ENCODE measurements around the gene CD2BP2.
"Not testable (repeated sequence)": the region's sequence is repeated elsewhere in the genome, so short reads cannot be mapped to it uniquely, and the experiment has no call there.

Gene CD2BP2

GRCh38 chr16:30342751-30343490 lies 12.2 kb downstream of the CD2BP2 start:
- DNase-seq (ENCODE audit: low read depth in 2 of 2) = no peak

GRCh38 chr16:30341971-30342370 lies 13.1 kb downstream of the CD2BP2 start:
- not testable (repeated sequence) for DNase-seq (ENCODE audit: low read depth in 2 of 2)

- no peak for DNase-seq (ENCODE audit: low read depth in 2 of 2)
Observed at GRCh38 chr16:30340621-30341020, 14.5 kb downstream of the CD2BP2 start.

DNA sequence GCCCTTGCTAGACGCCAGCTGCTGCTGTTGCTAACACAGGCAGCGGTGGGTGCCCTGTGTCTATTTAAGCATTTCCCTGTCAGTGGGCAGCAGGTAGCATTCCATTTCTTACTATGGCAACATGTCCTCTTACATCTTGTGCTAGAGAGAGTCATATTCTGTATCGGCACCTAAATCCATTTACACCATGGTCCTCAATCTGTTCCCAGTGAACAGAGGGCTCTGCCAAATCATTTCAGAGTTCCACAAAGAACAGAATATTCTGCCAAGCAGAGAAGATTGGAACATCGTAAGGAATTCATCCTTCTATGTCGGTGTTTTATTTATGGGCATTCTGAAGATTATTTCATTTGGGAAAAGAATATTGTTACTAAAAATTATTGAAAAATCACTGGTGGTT lies 16.4 kb downstream of the CD2BP2 start:
- DNase-seq (ENCODE audit: low read depth in 2 of 2) = not testable (repeated sequence)

GRCh38 chr16:30337964-30338357 lies 17.1 kb downstream of the CD2BP2 start:
- not testable (repeated sequence) for DNase-seq (ENCODE audit: low read depth in 2 of 2)

DNA sequence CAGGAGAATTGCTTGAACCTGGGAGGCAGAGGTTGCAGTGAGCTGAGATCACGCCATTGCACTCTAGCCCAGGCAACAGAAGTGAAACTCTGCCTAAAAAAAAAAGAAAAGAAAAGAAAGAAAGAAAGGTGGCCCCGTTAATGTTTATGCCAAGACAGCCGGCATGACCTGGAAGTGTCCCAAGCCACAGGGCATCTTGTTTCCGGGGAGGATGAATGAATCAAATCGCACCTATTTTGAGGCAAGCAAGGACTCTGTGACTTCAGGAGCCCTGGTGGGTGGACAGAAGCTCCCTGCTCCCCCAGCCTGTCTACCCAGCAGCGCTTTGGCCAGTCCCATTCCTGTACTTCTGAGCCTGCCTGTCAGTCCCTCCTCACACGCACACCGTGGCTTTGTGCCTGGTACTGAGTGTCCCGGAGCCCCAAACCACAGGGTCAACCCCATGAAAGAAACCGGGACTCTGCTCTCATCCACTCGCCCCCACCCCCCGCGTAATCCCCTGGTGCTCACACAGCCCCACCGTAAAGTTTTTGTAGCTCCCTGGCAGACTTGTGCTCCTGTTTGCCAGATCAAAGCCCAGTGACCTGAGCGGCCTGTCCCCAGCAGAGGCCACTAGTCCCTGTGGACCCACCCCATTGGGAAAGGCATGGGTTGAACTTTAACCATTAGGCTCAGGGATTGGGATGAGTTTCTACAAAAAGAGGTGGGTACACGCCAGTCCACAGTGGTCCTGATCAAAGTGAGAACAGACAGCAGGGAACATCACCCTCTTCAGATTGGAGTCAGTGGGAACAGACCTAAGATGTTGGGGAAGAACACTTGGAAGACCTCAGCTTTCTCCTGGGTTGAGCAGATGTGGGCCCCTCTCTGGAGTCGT lies 19.3 kb downstream of the CD2BP2 start:
- DNase-seq (ENCODE audit: low read depth in 2 of 2) = no peak

DNA sequence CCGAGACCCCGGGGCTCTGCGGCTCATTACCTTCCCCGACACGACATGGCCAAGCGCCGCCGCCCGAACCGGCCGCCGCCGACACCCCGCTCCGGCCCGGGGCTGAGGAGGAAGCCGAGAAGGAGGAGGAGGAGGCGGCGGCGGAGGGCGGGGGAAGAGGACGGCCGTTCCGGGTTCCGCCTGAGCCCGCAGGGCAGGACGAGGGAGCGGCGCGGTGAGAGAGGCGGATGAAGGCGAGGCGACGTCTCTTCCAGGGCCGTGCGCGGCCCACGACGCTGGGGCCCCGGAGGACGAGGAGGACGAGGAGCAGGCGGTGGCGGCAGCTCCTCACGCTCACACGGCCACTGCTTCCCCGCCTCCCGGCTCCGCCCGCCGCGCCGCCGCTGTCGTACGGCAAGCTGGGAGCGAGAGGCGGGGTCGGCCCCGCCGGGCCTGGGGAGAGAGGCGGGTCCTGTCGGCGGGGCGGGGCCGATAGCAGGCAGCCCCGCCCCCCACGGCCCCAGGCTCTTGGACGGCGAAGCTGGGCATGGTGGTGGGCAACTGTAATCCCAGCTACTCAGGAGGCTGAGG lies 20.0 kb downstream of the CD2BP2 start:
- DNase-seq (ENCODE audit: low read depth in 2 of 2) = peak; percentile 58 to 60

GRCh38 chr16:30334473-30334989 lies 20.6 kb downstream of the CD2BP2 start:
- peak; percentile 63 to 68 for DNase-seq (ENCODE audit: low read depth in 2 of 2)

DNA sequence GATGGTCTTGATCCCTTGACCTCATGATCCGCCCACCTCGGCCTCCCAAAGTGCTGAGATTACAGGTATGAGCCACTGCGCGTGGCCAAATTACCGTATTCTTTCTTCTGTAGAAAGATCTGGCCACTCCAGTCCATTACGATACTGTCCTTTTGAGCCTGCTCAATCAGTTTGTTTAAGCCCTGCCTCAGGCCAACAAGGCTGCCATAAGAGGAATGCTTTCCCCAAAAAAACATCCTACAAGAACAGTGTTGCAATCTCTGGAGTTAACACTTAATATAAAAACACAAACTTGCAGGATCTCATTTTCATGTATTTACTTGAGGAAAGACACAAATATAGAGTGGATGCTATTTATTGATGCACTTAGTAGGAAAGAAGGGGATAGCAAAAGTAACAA lies 30.9 kb downstream of the CD2BP2 start:
- DNase-seq (ENCODE audit: low read depth in 2 of 2) = not testable (repeated sequence)

DNA sequence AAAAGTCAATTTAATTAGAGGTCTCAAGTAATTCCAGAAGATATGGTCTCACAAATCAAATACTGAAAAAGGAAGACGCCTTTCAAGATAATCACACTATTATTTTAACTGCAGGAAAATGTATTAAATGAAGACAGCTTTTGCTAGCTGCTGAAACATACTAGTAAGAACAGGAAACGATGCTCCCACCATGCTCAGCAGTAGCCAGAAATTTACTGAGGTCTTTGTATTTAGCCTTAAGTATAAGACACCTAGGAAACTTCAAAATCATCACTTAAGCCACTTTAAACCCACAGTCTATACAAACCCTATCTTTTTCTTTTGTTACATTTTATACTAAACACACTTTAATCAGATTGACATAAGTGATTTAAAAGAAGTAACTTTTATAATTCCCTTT lies 36.5 kb downstream of the CD2BP2 start:
- not testable (repeated sequence) for DNase-seq (ENCODE audit: low read depth in 2 of 2)

- not testable (repeated sequence) for DNase-seq (ENCODE audit: low read depth in 2 of 2)
Observed at GRCh38 chr16:30310937-30311336, 44.2 kb downstream of the CD2BP2 start.

GRCh38 chr16:30309255-30309654 lies 45.9 kb downstream of the CD2BP2 start:
- DNase-seq (ENCODE audit: low read depth in 2 of 2) = not testable (repeated sequence)
